Testis (tissue), 3 donors: ENCODE data around the gene ATP4A. TPM values are rescaled to one million over a fixed set of nuclear protein-coding genes. Genes with fewer than 3 reads are reported as not detected.

Experiments
- DNase-seq: peaks from one replicate; pipeline ENCODE4 v3.0.0-alpha.2; 2019
- H3K27ac ChIP-seq, 2 donors: fragments of 200-600 bp; sonication (generic); one replicate each; pipeline ENCODE4 v1.5.1; 2019
- H3K27me3 ChIP-seq: fragments of 200-600 bp; sonication (generic); one replicate; pipeline ENCODE4 v1.5.1; 2019
- H3K36me3 ChIP-seq: fragments of 200-600 bp; sonication (generic); one replicate; pipeline ENCODE4 v1.5.1; 2017; ENCODE audit warnings: low read depth; ENCODE audit errors: missing control alignments
- H3K4me1 ChIP-seq: fragments of 200-600 bp; sonication (generic); one replicate; pipeline ENCODE4 v1.5.1; 2019
- H3K4me3 ChIP-seq, 2 donors: fragments of 200-600 bp; sonication (generic); one replicate each; pipeline ENCODE4 v1.5.1; 2017 to 2019
- H3K9me3 ChIP-seq: fragments of 200-600 bp; sonication (generic); one replicate; pipeline ENCODE4 v1.5.1; 2017
- CTCF ChIP-seq, 3 experiments: fragments of 450-650 bp in 2 of 3; fragments of 200-600 bp in 1 of 3; sonication (generic) in 1 of 3; IDR thresholded peaks; one replicate each; pipeline ENCODE4 v1.5.1; 2016 to 2019; ENCODE audit warnings: antibody characterized with exemption in 3 of 3, mild to moderate bottlenecking in 2 of 3, moderate library complexity in 1 of 3
- POLR2A ChIP-seq: fragments of 450-650 bp; IDR thresholded peaks from one replicate; pipeline ENCODE4 v1.6.1; 2017; ENCODE audit warnings: antibody characterized with exemption, mild to moderate bottlenecking, moderate library complexity
- WGBS, 2 donors: methylation state at CpG; one replicate each; pipeline ENCODE4 v1.1.5; 2018; 5-methylcytosine and 5-hydroxymethylcytosine counted together
- intact Hi-C: fragments of 100-400 bp; cut with DNase I; formaldehyde crosslinking; loops from one replicate; pipeline ENCODE4 v1.15.1; 2023; ENCODE audit warnings: low total_unique reads
- polyA plus RNA-seq: library from polyadenylated mRNA; stranded (reverse); fragments of 350-450 nt; fragmentation: Illumina TruSeq; extraction: RNeasy Lipid Tissue Mini Kit (QIAGEN cat#74804); gene quantifications from one replicate; pipeline ENCODE4 v1.2.3, GENCODE V29; 2014; ENCODE audit warnings: low read depth, low replicate concordance; ENCODE audit not compliant: insufficient read depth
- total RNA-seq, 2 donors: library from RNA; depleted of rRNA; stranded (reverse); fragments of >200 nt; gene quantifications; one replicate each; pipeline ENCODE4 v1.2.3, GENCODE V29; 2016

The ATP4A gene
- total and polyA plus RNA-seq, 3 donors from 2014 or later: 0.87 to 1.1 (median 1.1) TPM

GRCh38 chr19:35543280-35544109, 20.0 kb downstream of the ATP4A start:
- Histone ChIP-seq H3K9me3 (no peaks in the 10 kb centered on the region), H3K27me3 (no peaks in the 10 kb centered on the region), H3K4me3 (no peak overlapping the region), H3K36me3 (no peaks in the 10 kb centered on the region), H3K4me1 (peaks cover 13% of the 10 kb centered on the region), H3K27ac (no peak overlapping the region)
- TF ChIP-seq CTCF (IDR thresholded peaks at IDR 0.05): no peak
- no peak for TF ChIP-seq POLR2A
- 95 to 96% methylated on average over 14 to 15 of the region's 15 CpGs for WGBS, 2 donors
- intact Hi-C loops: loop anchor here (10.0 kb wide), 2 partner anchors 101 to 171 kb away; partner anchors contain the start of genes COX6B1, ETV2 and KMT2B
- DNase-seq: no peak

- Histone ChIP-seq H3K27me3 (no peaks in the 10 kb centered on the region), H3K27ac (no peak overlapping the region), H3K9me3 (no peaks in the 10 kb centered on the region), H3K4me3 (no peak overlapping the region), H3K36me3 (no peaks in the 10 kb centered on the region), H3K4me1 (peaks cover 13% of the 10 kb centered on the region)
- DNase-seq: no peak
- 93 to 95% methylated on average over 7 to 11 of the region's 11 CpGs for WGBS, 2 donors
- intact Hi-C loops: loop anchor here (10.0 kb wide), 2 partner anchors 103 to 173 kb away; partner anchors contain the start of genes COX6B1, ETV2 and KMT2B
- no peak for TF ChIP-seq POLR2A
- TF ChIP-seq CTCF (IDR thresholded peaks at IDR 0.05): no peak
These were observed 21.2 kb downstream of the ATP4A start for GRCh38 chr19:35542209-35542608.

- no peak overlapping the region for H3K4me3 ChIP-seq
- DNase-seq: no peak
- no peaks in the 10 kb centered on the region for H3K36me3 ChIP-seq
- WGBS, 2 donors: 80 to 89% methylated on average over 6 to 7 of the region's 7 CpGs
- H3K9me3 ChIP-seq: no peaks in the 10 kb centered on the region
- H3K27ac ChIP-seq: no peak overlapping the region
- H3K4me1 ChIP-seq: peaks cover 5% of the 10 kb centered on the region
- no peaks in the 10 kb centered on the region for H3K27me3 ChIP-seq
- TF ChIP-seq CTCF (IDR thresholded peaks at IDR 0.05) (no peak), POLR2A (no peak)
- intact Hi-C loops: loop anchor here (10.0 kb wide), 2 partner anchors 104 to 174 kb away; partner anchors contain the start of genes COX6B1, ETV2 and KMT2B
These were observed 23.0 kb downstream of the ATP4A start for GRCh38 chr19:35540356-35540927.

- Histone ChIP-seq H3K27me3 (no peaks in the 10 kb centered on the region), H3K36me3 (no peaks in the 10 kb centered on the region), H3K9me3 (no peaks in the 10 kb centered on the region), H3K27ac (no peak overlapping the region), H3K4me3 (no peak overlapping the region), H3K4me1 (peaks cover 5% of the 10 kb centered on the region)
- intact Hi-C loops: loop anchor here (10.0 kb wide), 2 partner anchors 105 to 175 kb away; partner anchors contain the start of genes COX6B1, ETV2 and KMT2B
- no peak for DNase-seq
- WGBS, 2 donors: 77 to 85% methylated on average over 9 to 12 of the region's 12 CpGs
- TF ChIP-seq POLR2A (no peak), CTCF (IDR thresholded peaks at IDR 0.05) (no peak)
These were observed 23.6 kb downstream of the ATP4A start for GRCh38 chr19:35539850-35540249.
